HL-60/S4 treated with phorbol 12-myristate 13-acetate at 8.2 ng/mL for 4 days and 3 days (cell line): Measurements from ENCODE around the gene GLMP.

Source experiments
- in situ Hi-C: fragments of 300-500 bp; cut with MboI; formaldehyde crosslinking; loops from 2 replicates; pipeline ENCODE4 v1.15.0; 2022; ENCODE audit warnings: low sequenced_read_pairs

Gene GLMP

DNA sequence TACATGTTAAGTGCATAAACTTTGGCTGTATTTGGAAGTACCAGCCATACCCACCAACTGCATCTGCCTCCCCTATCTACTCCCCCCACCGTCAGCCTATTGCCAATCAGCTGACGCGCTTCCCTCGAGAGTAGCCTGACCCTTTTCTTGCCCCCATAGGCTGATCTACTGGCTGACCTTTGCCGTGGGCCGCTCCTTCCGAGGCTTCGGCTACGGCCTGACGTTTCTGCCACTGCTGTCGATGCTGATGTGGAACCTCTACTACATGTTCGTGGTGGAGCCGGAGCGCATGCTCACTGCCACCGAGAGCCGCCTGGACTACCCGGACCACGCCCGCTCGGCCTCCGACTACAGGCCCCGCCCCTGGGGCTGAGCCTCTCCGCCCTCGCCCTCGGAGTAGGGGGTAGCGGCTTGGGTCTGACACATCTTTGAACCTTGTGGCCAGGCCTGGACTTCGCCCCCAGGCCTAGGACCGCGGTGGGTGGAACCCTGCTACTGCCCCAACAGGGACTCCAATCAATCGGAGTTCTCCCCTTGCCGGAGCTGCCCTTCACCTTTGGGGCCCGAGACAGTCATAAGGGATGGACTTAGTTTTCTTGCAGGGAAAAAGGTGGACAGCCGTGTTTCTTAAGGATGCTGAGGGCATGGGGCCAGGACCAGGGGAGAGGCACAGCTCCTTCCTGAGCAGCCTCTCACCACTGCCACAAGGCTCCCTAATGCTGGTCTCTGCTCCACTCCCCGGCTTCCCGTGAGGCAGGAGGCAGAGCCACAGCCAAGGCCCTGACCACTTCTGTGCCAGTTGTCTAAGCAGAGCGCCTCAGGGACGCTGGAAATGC lies 4.0 kb downstream of the GLMP start:
- in situ Hi-C loops, result no loop called here

DNA sequence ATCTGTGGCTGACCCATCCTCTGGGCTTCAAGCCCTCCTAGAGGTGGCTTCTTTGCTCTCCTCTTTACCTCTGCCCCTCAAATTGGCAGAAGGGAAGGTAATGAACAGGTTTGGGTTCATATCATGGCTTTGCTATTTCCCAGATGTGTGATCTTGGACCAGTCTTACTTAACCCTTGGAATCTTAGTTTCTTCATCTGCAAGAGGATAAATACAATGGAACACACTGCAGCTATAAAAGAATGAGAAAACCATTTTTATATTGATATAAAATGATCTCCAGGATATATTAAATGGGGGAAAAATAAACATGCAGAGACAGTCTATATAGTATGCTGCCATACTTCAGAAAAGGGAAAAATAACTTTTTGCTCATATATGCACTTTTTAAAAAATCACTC lies 5.6 kb downstream of the GLMP start:
- in situ Hi-C loops, result no loop called here

DNA sequence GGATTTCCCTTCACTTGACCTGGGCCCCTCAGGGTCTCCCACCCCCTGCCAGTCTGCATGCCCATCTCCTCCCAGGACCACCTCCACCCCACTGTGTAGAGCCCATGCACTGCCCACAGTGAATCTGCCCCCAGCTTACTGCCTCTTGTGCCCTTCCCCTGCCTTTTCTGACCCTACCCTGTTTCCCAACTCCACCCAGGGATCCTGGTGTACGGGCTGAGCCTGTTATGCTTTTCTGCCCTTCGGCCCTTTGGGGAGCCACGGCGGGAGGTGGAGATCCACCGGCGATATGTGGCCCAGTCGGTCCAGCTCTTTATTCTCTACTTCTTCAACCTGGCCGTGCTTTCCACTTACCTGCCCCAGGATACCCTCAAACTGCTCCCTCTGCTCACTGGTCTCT lies 9.4 kb downstream of the GLMP start:
- in situ Hi-C loops, result no loop called here

DNA sequence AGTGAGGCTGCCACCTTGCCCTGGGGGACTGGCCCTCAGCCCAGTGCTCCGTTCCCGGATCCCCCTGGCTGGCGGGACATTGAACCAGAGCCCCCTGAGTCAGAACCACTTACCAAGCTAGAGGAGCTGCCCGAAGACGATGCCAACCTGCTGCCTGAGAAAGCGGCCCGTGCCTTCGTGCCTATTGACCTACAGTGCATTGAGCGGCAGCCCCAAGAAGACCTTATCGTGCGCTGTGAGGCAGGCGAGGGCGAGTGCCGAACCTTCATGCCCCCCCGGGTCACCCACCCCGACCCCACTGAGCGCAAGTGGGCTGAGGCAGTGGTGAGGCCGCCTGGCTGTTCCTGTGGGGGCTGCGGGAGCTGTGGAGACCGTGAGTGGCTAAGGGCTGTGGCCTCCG lies 10.0 kb downstream of the GLMP start:
- in situ Hi-C loops, result no loop called here

DNA sequence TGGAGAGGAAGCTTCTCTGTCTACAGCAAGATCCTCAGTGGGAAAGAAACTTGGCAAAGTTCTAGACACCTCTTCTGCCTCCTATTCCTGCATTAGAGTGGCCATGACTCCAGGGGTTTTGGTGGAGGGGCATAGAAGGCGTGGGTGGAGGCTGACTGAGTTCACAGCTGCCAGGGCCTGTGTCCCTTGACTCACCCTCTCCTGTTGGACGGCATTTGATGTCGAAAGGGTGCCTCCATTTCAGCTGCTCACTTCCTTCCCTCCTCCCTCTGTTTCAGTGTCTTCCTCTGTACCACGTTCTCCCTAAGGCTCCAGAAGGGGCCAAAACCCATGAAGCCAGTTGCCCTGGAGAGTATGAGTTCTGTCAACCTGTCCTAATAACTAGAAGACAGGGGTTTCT lies 10.7 kb downstream of the GLMP start:
- in situ Hi-C loops, result no loop called here

DNA sequence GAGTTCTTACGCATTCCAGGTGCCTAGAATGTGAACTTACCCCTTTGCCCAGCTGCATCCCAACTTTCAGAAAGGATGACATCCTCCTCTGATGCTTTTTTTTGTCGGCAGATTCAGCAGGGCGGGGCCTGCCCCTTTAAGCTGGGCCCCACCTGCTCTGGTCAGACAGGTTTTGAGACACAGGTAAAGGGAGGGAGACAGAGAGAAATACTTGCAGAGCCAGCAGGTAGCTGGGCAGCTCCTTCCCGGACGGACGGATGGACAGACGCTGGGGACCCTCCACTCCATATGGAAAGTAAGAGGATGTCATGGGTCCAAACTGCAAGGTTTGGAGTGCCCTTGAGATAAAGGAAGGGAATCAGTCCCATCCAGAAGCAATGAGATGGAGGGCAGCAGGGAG lies 11.4 kb downstream of the GLMP start, which contains the start of gene TMEM79:
TSS of gene TMEM79 (plus strand) at position 214 of the 400 bp plus-strand sequence. CDS start 902 bp downstream, outside the sequence.
- in situ Hi-C loops, result no loop called here

DNA sequence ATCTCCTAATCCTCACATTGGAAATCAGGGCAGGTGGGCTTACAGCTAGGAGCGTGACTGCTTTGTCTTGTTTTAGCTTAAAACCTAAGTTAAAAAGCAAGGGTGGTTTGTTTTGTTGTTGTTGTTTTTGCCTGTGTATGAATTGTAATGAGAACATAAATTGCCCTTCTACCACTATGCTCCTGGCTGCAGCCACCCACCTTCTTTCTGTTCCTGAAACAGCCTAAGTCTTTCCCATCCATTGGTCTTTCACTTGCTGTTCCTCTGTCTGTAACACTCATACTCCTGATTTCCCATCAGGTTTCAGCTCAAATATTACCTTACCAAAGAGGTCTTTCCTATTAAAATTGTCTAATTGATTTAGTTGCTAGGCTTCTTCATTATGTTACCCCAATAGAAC lies 12.0 kb downstream of the GLMP start:
- in situ Hi-C loops, result no loop called here

DNA sequence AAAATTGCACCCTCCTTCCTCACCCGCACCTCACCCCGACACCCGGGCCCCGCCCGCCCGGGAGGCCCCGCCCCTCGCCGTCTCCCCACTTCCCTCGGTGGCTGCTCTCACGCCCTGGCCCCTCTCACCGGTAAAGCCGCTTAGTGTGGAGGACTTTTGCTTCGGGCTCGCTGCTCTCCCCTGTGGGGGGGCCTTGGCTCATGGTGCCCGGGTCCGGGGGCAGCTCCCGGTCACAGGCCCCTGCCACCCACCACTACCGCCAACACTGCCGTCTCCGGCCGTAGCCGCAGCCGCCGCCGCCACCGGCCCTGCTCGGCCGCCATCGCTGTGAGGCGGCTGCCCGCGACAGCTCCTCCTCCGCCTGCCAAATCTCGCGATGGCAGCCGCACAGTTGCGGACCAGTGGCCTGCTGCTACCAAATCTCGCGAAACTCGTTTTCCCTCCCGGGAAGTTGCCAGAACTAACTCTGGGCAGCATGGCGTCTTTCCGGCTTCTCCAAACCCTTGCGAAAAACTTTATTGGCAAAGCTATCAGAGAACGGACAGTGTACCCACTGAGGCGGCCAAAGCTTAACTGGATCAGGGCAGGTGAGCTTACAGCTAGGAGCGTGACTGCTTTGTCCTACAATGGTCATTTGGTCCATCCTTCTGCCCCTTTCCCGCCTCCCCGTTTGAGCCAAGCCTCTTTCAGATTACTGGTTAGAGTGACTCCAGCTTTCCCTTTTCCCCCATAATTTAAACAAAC lies 12.8 kb downstream of the GLMP start, which contains the start of gene SMG5:
TSS of gene SMG5 (minus strand) at position 347 of the 744 bp plus-strand sequence. CDS start at position 202, 145 bp downstream.
- in situ Hi-C loops, result no loop called here

DNA sequence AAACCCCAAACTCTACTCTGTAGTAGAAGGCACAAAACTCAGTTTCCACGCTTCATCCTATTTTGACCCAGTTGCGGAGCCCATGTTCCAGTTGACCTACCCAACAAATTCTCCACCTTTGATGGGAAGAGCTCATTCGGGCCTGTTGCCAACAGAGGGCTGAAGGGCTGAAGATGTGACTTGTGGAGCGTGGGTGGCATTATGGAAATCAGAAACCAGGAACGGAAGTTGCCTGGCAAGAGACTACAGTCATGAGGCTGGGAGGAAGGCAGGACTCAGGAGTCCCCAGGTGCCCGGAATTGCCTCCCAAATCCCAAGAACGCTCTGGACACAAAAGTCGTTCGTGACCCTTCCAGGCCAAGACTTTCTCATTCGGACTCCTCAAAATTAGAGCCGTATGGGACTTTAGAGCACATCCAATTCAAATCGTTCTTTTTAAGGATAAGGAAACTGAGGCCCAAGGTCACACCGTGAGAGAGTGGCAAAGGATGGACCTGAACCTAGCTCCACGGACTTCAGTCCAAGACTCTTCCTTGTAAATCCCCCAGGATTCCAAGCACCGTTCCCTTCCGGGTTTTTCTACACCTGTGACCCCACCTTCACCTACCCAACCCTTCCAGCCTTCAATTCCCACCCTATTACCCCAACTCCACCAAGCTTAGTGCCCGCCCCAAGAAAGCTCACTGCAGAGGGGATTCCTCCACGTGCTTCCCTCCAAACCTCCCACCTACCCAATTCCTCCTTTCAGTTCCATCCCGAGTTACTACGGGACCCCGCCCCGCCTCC lies 13.6 kb downstream of the GLMP start:
- in situ Hi-C loops, result no loop called here

DNA sequence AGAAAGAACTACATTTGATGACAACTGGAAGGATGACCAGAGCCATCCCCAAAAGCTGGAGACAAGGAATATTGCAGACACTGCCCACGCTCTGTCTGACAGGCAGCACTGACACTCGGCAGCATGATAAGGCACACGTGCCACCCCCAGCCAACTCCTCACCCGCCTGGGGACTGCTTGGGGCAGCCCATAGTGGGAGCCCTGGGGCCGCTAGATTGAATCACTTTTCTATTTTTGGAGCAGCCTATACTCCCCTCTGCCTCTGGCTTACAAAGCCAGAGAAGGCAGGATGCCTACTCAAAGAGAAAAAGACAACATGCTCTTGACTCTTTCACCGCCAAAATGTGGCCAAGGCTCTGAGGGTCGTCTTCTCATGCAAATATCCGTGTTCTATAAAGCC lies 14.2 kb downstream of the GLMP start:
- in situ Hi-C loops, result no loop called here

DNA sequence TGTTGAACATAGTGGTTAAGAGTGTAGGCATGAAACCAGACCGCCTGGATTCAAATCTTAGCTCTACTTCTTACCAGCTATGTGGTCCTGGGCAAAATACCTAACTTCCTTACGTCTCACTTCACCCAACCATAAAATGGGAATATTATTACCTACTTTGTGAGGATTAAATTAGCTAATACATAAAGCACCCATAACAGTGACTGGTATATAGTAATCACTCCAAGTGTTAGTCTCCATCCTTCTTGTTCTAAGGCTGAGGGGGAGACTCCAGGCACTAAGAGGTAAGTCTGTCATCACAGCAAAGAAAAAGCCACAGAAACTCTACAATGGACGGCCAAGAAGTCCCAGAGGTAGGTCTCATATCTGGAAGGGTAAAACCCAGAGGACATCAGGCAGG lies 15.6 kb downstream of the GLMP start:
- in situ Hi-C loops, result no loop called here

DNA sequence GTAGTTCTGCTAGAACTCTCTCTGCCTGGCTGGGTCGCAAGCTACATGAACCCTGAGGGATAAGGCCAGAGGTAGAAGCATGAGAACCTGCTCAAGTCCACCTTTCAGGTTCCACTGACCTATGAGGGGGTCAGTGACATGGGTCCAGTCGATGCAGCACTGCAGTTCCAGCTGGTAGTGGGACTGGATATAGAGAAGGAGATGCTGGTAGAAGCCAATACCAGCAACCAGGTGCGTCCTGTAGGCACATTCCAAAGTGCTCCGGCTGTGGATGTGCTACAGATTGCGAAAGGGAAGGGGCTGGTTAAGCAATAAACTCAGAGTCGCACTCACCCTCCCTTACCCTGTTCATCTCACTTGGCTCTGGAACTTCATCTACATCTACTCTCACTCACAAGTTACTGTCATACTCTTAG lies 18.5 kb downstream of the GLMP start:
- in situ Hi-C loops, result no loop called here

DNA sequence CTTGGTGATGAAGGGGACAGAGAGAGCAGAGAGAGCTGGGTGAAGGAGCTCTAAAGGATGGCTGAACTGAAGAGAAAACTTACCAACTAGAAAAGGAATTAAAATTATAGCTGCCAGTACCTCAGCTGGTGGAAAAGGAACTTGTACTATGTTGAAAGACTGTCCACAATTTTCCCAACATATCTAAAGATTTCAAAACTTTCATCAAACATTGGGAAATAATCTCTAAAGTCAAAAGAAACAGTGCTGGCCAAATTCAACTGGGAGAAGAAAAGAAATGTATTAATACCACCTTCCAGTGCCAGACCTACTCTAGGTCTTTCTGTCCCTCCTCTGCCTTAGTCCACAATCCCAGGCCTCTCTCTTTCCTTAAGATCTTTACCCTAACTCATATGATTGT lies 18.9 kb downstream of the GLMP start:
- in situ Hi-C loops, result no loop called here

DNA sequence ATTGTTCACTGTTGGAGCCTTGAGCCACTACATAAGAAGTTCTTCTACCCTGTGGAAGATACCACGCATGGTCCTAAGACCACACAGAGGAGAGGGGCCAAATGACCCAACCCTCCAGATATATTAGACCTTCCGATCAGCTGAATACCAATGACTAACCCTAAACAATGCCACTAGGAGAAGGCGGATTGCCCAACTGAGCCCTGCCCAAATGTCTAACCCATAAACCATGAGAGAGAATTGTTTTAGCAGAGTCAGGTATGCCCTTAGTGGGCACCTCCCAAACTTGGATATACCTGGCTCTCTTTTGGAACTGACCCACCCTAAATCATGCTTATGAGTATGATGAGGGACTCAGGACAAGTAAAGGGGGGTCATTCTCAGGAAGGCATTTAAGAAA lies 25.2 kb downstream of the GLMP start:
- in situ Hi-C loops, result no loop called here

DNA sequence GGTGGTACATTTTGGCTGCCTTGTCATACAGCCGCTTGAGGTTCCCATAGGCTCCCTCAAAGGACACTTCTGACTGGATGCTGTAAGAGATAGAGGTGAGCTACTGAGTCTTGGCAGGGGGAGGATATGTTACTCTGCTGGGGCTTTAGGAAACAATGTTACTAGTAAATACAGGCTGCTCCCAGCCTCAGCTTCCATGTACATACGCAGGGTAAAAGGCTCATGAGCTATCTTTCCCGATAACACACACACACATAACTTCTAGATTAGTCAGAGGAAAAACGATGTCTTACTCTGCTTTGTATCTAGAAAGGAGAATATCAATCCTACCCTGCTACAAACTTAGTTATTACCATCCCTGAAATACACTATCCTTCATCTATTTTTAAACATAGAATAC lies 27.1 kb downstream of the GLMP start:
- in situ Hi-C loops, result no loop called here

DNA sequence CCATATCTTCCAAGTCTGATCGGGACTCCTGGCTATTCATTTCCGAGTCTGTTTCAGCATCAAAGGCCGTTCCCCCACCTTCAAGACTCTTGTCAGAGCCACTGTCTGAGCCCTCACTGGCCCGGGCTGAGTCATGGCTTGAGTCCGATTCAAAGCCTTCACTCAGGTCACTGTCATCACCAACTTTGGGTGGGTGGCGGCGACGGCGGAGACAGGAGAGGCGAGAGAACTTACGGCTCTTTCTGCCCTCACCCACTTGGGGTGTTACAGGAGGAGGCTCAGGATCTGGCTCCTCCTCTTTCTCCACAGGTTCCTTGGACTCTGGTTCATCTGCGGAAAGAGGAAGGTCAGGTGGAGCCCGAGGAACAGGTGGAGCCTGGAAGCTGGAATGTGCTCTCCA lies 29.4 kb downstream of the GLMP start:
- in situ Hi-C loops, result no loop called here

DNA sequence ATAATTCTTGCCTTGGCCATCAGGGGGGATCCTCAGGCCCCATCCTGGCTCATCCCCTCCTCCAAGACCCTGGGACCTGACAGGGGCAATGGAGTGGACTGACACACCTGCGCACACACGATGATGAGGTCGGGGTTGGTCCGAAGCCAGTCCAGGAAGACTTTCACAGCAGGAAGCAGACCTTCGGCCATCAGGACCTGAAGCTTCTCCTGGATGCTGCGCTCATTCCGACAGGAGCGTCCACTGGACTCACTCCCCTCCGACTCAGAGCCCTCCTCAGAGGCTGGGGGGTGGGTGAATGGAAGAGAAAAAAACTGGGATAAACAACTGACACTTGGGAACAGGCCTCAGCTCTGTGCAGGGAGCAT lies 32.2 kb downstream of the GLMP start:
- in situ Hi-C loops, result no loop called here

DNA sequence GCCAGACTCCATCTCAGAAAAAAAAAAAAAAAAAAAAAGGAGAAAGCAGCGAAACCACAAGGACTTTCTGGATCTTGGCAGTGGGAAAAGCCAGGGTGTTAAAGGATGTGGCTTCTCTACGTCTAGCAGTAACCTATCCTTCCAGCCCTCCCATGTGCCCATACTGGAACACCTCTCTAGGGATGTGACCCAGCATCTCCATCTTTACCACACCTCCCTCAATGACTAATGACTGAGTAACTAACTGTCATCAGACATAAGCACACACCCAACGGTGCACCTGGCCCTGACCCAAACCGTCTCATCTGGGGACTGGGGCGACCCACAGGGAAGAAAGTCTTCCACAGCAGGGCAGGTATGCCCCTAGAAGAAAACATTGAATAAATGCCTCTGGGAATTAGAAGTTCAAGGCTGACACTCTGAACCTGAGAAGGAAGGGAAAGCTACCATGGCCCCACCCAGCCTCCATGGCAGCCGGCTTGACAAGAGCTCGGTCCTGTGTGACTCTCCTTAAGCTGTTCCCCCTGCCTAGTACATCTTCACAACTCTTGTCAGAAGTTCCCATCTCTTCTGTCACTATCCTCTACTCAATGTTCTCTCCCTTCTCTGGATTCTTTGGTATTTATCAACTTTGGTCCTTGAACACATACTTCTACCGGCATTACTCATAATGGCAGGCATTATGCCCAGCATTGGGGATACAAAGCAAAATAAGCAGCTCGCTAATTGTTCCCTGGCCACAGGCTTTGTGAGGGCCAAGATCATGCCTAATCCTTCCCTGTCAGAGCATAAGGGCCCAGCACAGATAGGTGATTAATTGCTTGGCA lies 32.8 kb downstream of the GLMP start:
- in situ Hi-C loops, result no loop called here

DNA sequence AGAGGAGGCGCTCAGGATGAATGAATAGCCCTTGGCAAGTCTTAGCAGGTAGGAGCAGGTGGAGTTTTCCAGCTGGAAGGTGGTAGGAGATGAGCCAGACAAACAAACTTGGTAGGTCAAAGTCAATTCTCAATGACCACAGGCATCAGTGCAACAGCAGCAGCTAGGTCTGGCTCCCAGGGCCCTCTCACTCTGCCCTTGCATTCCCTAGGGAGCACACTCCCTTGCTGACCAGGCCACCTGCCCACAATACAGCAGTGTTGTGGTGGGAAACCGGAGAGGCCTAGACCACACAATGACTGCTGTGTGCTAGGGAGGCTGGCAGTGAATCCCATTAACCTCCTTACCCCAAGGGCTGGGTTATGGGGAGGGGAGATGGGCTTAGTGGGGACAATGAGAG lies 34.6 kb downstream of the GLMP start:
- in situ Hi-C loops, result no loop called here

DNA sequence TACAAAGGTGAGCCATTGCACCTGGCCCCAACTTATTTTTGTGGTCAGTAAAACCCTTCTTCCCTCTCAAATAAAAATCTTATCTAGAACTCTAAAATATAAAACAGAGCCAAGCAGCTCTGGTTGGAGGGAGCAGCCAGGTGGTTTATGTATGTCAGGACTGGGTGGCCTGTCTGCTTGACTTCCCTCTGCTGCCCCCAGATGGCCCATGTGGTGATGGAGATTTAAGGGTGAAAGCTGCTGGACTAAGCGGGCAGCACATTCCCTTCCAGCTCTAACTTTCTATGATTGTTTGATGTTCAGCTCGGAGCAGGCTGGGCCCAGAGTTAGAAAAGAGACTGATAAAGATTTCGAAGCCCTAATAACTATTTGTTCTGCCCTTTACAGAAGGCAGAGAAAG lies 35.7 kb downstream of the GLMP start:
- in situ Hi-C loops, result no loop called here

DNA sequence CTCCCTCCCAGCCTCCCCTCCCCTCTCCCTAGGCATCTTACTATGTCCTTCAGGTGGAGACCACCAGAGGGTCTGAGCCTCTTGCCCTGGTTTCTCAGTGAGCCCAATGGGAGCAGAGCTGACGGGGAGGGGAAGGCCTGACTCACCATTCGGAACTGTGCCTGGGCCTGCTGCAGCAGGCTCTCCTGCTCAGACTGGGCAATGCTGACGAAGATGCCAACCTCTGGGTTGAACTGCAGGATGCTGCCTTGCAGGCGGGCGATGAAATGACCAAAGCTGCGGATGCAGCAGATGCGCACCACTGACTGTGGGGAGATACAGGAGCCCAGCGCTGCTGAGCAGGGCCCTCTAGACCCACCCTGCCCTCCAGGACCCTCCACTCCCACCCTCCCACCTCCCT lies 36.6 kb downstream of the GLMP start:
- in situ Hi-C loops, result no loop called here
